SK-N-SH treated with all-trans-retinoic acid at 6 μM for 48 hours (cell line): Measurements from ENCODE around the gene ANKS3.

Experiments
- ARNTL ChIP-seq: fragments of 450-650 bp; formaldehyde crosslinking; IDR thresholded peaks from 2 replicates; pipeline ENCODE4 v1.5.0; 2020; ENCODE audit warnings: low read depth, mild to moderate bottlenecking, moderate library complexity, borderline replicate concordance
- BACH2 ChIP-seq: fragments of 250-450 bp; sonication (Bioruptor Pico); IDR thresholded peaks from 2 replicates; pipeline ENCODE4 v1.9.0; 2021; ENCODE audit warnings: mild to moderate bottlenecking, borderline replicate concordance
- CSDC2 ChIP-seq: fragments of 250-450 bp; sonication (Bioruptor Pico); IDR thresholded peaks from 2 replicates; pipeline ENCODE4 v1.5.0; 2020; ENCODE audit warnings: mild to moderate bottlenecking, moderate library complexity
- OSR1 ChIP-seq: fragments of 250-450 bp; sonication (Bioruptor Pico); IDR thresholded peaks from 2 replicates; pipeline ENCODE4 v1.8.0; 2022; ENCODE audit warnings: moderate library complexity, mild to moderate bottlenecking, inconsistent platforms
- PATZ1 ChIP-seq: fragments of 250-450 bp; sonication (Bioruptor Pico); IDR thresholded peaks from 2 replicates; pipeline ENCODE4 v1.8.0; 2020; ENCODE audit warnings: mild to moderate bottlenecking, moderate library complexity, borderline replicate concordance
- PPARA ChIP-seq: fragments of 250-450 bp; sonication (Bioruptor Pico); IDR thresholded peaks from 2 replicates; pipeline ENCODE4 v1.5.0; 2020; ENCODE audit warnings: mild to moderate bottlenecking, borderline replicate concordance
- RARB ChIP-seq: fragments of 250-450 bp; sonication (Bioruptor Pico); IDR thresholded peaks from 2 replicates; pipeline ENCODE4 v1.8.0; 2021; ENCODE audit warnings: mild to moderate bottlenecking, moderate library complexity
- TOX ChIP-seq: fragments of 250-450 bp; sonication (Bioruptor Pico); IDR thresholded peaks from 2 replicates; pipeline ENCODE4 v1.8.0; 2021; ENCODE audit warnings: mild to moderate bottlenecking, moderate library complexity, borderline replicate concordance

GRCh38 chr16:4723071-4723767, 10.9 kb downstream of the ANKS3 start:
- TF ChIP-seq ARNTL (CRISPR knock-in tag) (no peak), TOX (CRISPR knock-in tag) (no peak), PATZ1 (CRISPR knock-in tag) (no peak), RARB (CRISPR knock-in tag) (no peak), CSDC2 (CRISPR knock-in tag) (no peak), OSR1 (CRISPR knock-in tag) (no peak), PPARA (CRISPR knock-in tag) (no peak), BACH2 (CRISPR knock-in tag) (no peak)
